H9 (cell line): ENCODE measurements around the gene PLEKHA5. TPM values are rescaled to one million over a fixed set of nuclear protein-coding genes. Genes with fewer than 3 reads are reported as not detected.
"Not testable (repeated sequence)": the region's sequence is repeated elsewhere in the genome, so short reads cannot be mapped to it uniquely, and the experiment has no call there.

ENCODE experiments used
- DNase-seq: peaks from one replicate; pipeline ENCODE4 v3.0.0-alpha.2; 2017
- H2AFZ ChIP-seq: one replicate; pipeline ENCODE4 v1.6.1; 2013; ENCODE audit warnings: mild to moderate bottlenecking, low read length, control low read depth, moderate library complexity
- H2AK5ac ChIP-seq: 2 replicates; pipeline ENCODE4 v1.6.1; 2013; ENCODE audit warnings: low read length, control low read depth, mixed read lengths; ENCODE audit not compliant: insufficient read length
- H2BK120ac ChIP-seq: one replicate; pipeline ENCODE4 v1.6.1; 2013; ENCODE audit warnings: low read depth, mild to moderate bottlenecking, low read length, control low read depth, inconsistent platforms; ENCODE audit not compliant: poor library complexity, severe bottlenecking
- H2BK12ac ChIP-seq: 2 replicates; pipeline ENCODE4 v1.6.1; 2013; ENCODE audit warnings: low read length, control low read depth, mixed read lengths, low read depth; ENCODE audit not compliant: insufficient read length
- H2BK15ac ChIP-seq: 2 replicates; pipeline ENCODE4 v1.6.1; 2013; ENCODE audit warnings: low read depth, low read length, control low read depth
- H2BK20ac ChIP-seq: one replicate; pipeline ENCODE4 v1.6.1; 2013; ENCODE audit warnings: low read depth, mild to moderate bottlenecking, low read length, control low read depth, inconsistent platforms; ENCODE audit not compliant: poor library complexity, severe bottlenecking
- H2BK5ac ChIP-seq: 2 replicates; pipeline ENCODE4 v1.6.1; 2013; ENCODE audit warnings: low read length, control low read depth, mixed read lengths; ENCODE audit not compliant: insufficient read length
- H3K14ac ChIP-seq: 2 replicates; pipeline ENCODE4 v1.6.1; 2013; ENCODE audit warnings: low read length, control low read depth; ENCODE audit not compliant: insufficient read depth
- H3K18ac ChIP-seq: 2 replicates; pipeline ENCODE4 v1.6.1; 2013; ENCODE audit warnings: low read depth, mild to moderate bottlenecking, mixed read lengths, low read length, control low read depth; ENCODE audit not compliant: insufficient read length
- H3K23ac ChIP-seq: 2 replicates; pipeline ENCODE4 v1.6.1; 2013; ENCODE audit warnings: low read length, control low read depth, mixed read lengths, low read depth; ENCODE audit not compliant: insufficient read length
- H3K23me2 ChIP-seq: 2 replicates; pipeline ENCODE4 v1.6.1; 2013; ENCODE audit warnings: low read depth, mild to moderate bottlenecking, mixed read lengths, low read length, control low read depth; ENCODE audit not compliant: insufficient read length, poor library complexity, severe bottlenecking
- H3K27ac ChIP-seq: 2 replicates; pipeline ENCODE4 v1.5.1; 2013; ENCODE audit warnings: low read length, control low read depth, mixed read lengths, low read depth; ENCODE audit not compliant: insufficient read length
- H3K27me3 ChIP-seq: 2 replicates; pipeline ENCODE4 v1.6.1; 2013; ENCODE audit warnings: low read length, control low read depth, inconsistent platforms; ENCODE audit not compliant: insufficient read depth
- H3K4ac ChIP-seq: 2 replicates; pipeline ENCODE4 v1.6.1; 2013; ENCODE audit warnings: low read depth, mild to moderate bottlenecking, control low read depth, inconsistent platforms, low read length, moderate library complexity
- H3K4me1 ChIP-seq: 2 replicates; pipeline ENCODE4 v1.6.1; 2013; ENCODE audit warnings: low read length, control low read depth, inconsistent platforms; ENCODE audit not compliant: insufficient read depth
- H3K4me2 ChIP-seq: 2 replicates; pipeline ENCODE4 v1.6.1; 2013; ENCODE audit warnings: low read length, control low read depth, mixed read lengths; ENCODE audit not compliant: insufficient read length, insufficient read depth
- H3K56ac ChIP-seq: 2 replicates; pipeline ENCODE4 v1.6.1; 2013; ENCODE audit warnings: low read depth, mild to moderate bottlenecking, mixed read lengths, low read length, control low read depth; ENCODE audit not compliant: insufficient read length
- H3K79me1 ChIP-seq: 2 replicates; pipeline ENCODE4 v1.6.1; 2013; ENCODE audit warnings: low read depth, mild to moderate bottlenecking, moderate library complexity, low read length, control low read depth, inconsistent platforms; ENCODE audit not compliant: insufficient read depth, poor library complexity, severe bottlenecking
- H3K79me2 ChIP-seq: 2 replicates; pipeline ENCODE4 v1.6.1; 2013; ENCODE audit warnings: low read length, control low read depth, inconsistent platforms; ENCODE audit not compliant: insufficient read depth
- H3K9ac ChIP-seq: 2 replicates; pipeline ENCODE4 v1.6.1; 2013; ENCODE audit warnings: low read length, control low read depth, mixed read lengths; ENCODE audit not compliant: insufficient read length; ENCODE audit errors: extremely low read depth
- H3K9me3 ChIP-seq: one replicate; pipeline ENCODE4 v1.6.1; 2013; ENCODE audit warnings: low read depth, low read length, inconsistent platforms; ENCODE audit not compliant: control insufficient read depth
- H3T11ph ChIP-seq: one replicate; pipeline ENCODE4 v1.6.1; 2013; ENCODE audit warnings: mild to moderate bottlenecking, low read length, control low read depth, inconsistent platforms
- H4K20me1 ChIP-seq: one replicate; pipeline ENCODE4 v1.6.1; 2013; ENCODE audit not compliant: control insufficient read depth, insufficient read length, insufficient read depth
- H4K5ac ChIP-seq: 2 replicates; pipeline ENCODE4 v1.6.1; 2013; ENCODE audit warnings: low read depth, mild to moderate bottlenecking, mixed read lengths, low read length, control low read depth; ENCODE audit not compliant: insufficient read length
- H4K8ac ChIP-seq: replicated peaks from 2 replicates; pipeline ENCODE4 v1.6.1; 2013; ENCODE audit warnings: low read length, control low read depth, mixed read lengths, low read depth; ENCODE audit not compliant: insufficient read length
- H4K91ac ChIP-seq: 2 replicates; pipeline ENCODE4 v1.6.1; 2013; ENCODE audit warnings: low read depth, mild to moderate bottlenecking, moderate library complexity, mixed read lengths, low read length, control low read depth; ENCODE audit not compliant: insufficient read length
- H3K27ac Mint-ChIP-seq, 3 experiments: 2 replicates in 2 of 3; 3 replicates in 1 of 3; pipeline ENCODE4 v1.8.0; 2020 to 2021; ENCODE audit warnings: mixed read lengths in 3 of 3, mild to moderate bottlenecking in 1 of 3, moderate library complexity in 1 of 3
- H3K27me3 Mint-ChIP-seq: 2 replicates; pipeline ENCODE4 v1.8.0; 2021; ENCODE audit warnings: low read depth, mild to moderate bottlenecking, moderate library complexity, mixed read lengths
- H3K36me3 Mint-ChIP-seq, 3 experiments: 2 replicates in 2 of 3; 3 replicates in 1 of 3; pipeline ENCODE4 v1.8.0; 2020 to 2021; ENCODE audit warnings: low read depth in 3 of 3, mixed read lengths in 3 of 3; ENCODE audit not compliant: insufficient read depth in 1 of 3
- H3K4me1 Mint-ChIP-seq, 2 experiments: 2 replicates each; pipeline ENCODE4 v1.8.0; 2020; ENCODE audit warnings: mixed read lengths in 2 of 2
- H3K4me3 Mint-ChIP-seq, 2 experiments: 2 replicates in 1 of 2; 3 replicates in 1 of 2; pipeline ENCODE4 v1.8.0; 2020 to 2021; ENCODE audit warnings: mild to moderate bottlenecking in 2 of 2, mixed read lengths in 2 of 2, moderate library complexity in 1 of 2
- H3K9me3 Mint-ChIP-seq, 2 experiments: 2 replicates in 1 of 2; 3 replicates in 1 of 2; pipeline ENCODE4 v1.8.0; 2020; ENCODE audit warnings: mild to moderate bottlenecking in 2 of 2, mixed read lengths in 2 of 2, moderate library complexity in 1 of 2
- WGBS: extraction: QIAGEN DNeasy Blood & Tissue Kit; methylation state at CpG from one replicate; pipeline ENCODE4 v1.1.7; 2013; ENCODE audit warnings: missing lambda C conversion rate, low lambda C conversion rate, mixed read lengths; ENCODE audit not compliant: insufficient read length; ENCODE audit errors: extremely low coverage; 5-methylcytosine and 5-hydroxymethylcytosine counted together
- total RNA-seq: library from RNA; stranded (reverse); gene quantifications from 2 replicates; pipeline ENCODE4 v1.2.1, GENCODE V29; 2021
- TF ChIP-seq, protein P1 (sequence below): fragments of 200-600 bp; sonication (generic); conservative IDR thresholded peaks from 3 replicates; pipeline ENCODE4 v1.8.0; 2021; ENCODE audit warnings: antibody characterized with exemption, mild to moderate bottlenecking

PLEKHA5 gene
- total RNA-seq, 1 experiment from 2014 or later, result 86.7 TPM

DNA sequence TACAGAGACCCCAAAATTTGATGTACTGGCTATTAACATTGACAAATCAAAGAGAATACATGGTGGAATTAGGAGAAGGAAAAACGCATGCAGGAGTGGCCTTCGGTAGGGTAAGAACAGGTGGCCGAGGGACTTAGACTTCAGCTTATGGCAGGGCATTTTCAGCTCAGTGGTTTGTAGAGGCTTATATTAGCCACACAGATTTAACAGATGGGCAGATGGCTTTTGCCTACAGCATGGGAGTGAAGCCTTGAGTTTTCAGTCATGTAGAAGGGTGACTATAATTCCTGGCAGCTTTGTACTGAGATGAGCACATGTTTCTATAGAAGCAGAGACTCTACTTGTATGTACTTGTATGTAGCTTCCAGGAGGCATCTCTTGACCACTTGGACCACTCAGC, 40.9 kb upstream of the PLEKHA5 start:
- H3K23ac ChIP-seq, result no peak overlapping the region
- no peak overlapping the region for H3K4ac ChIP-seq
- no peak overlapping the region for H3K18ac ChIP-seq
- H2BK12ac ChIP-seq, result no peak overlapping the region
- no peak overlapping the region for H3T11ph ChIP-seq
- no peak overlapping the region for H3K56ac ChIP-seq
- no peaks in the 10 kb centered on the region for H3K9me3 ChIP-seq
- no peak overlapping the region for H4K8ac ChIP-seq
- H3K27me3 ChIP-seq, result no peaks in the 10 kb centered on the region
- H3K79me2 ChIP-seq, result peaks cover 2% of the 10 kb centered on the region; the same call in 1 of the 2 replicates
- no peaks in the 10 kb centered on the region for H3K79me1 ChIP-seq
- H2BK15ac ChIP-seq, result no peak overlapping the region
- DNase-seq, result no peak
- H2BK5ac ChIP-seq, result no peak overlapping the region
- Mint-ChIP-seq H3K4me3 (no peak overlapping the region), H3K36me3 (peaks cover 0 to 9% (median 3%) of the 10 kb centered on the region in 3 experiments; a peak in 3 of 7 replicates), H3K9me3 (peaks cover 0 to 5% of the 10 kb centered on the region in 2 experiments; a peak in 1 of 5 replicates), H3K4me1 (peaks cover 4 to 6% of the 10 kb centered on the region in 2 experiments; a peak in 2 of 4 replicates), H3K27me3 (no peaks in the 10 kb centered on the region; the same call in 1 of the 2 replicates), H3K27ac (no peak overlapping the region)
- H2AFZ ChIP-seq, result no peak overlapping the region
- no peak overlapping the region for H3K14ac ChIP-seq
- H3K9ac ChIP-seq, result no peak overlapping the region
- no peak overlapping the region for H4K91ac ChIP-seq
- H3K23me2 ChIP-seq, result no peaks in the 10 kb centered on the region
- no peaks in the 10 kb centered on the region for H4K20me1 ChIP-seq
- TF ChIP-seq, protein P1, sequence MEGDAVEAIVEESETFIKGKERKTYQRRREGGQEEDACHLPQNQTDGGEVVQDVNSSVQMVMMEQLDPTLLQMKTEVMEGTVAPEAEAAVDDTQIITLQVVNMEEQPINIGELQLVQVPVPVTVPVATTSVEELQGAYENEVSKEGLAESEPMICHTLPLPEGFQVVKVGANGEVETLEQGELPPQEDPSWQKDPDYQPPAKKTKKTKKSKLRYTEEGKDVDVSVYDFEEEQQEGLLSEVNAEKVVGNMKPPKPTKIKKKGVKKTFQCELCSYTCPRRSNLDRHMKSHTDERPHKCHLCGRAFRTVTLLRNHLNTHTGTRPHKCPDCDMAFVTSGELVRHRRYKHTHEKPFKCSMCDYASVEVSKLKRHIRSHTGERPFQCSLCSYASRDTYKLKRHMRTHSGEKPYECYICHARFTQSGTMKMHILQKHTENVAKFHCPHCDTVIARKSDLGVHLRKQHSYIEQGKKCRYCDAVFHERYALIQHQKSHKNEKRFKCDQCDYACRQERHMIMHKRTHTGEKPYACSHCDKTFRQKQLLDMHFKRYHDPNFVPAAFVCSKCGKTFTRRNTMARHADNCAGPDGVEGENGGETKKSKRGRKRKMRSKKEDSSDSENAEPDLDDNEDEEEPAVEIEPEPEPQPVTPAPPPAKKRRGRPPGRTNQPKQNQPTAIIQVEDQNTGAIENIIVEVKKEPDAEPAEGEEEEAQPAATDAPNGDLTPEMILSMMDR, result no peak
- H2BK20ac ChIP-seq, result no peak overlapping the region
- no peak overlapping the region for H2BK120ac ChIP-seq
- H3K27ac ChIP-seq, result no peak overlapping the region
- no CpG with 5 or more reads among the region's 3 CpGs for WGBS
- no peaks in the 10 kb centered on the region for H3K4me1 ChIP-seq
- H3K4me2 ChIP-seq, result no peak overlapping the region
- no peak overlapping the region for H2AK5ac ChIP-seq
- no peak overlapping the region for H4K5ac ChIP-seq

DNA sequence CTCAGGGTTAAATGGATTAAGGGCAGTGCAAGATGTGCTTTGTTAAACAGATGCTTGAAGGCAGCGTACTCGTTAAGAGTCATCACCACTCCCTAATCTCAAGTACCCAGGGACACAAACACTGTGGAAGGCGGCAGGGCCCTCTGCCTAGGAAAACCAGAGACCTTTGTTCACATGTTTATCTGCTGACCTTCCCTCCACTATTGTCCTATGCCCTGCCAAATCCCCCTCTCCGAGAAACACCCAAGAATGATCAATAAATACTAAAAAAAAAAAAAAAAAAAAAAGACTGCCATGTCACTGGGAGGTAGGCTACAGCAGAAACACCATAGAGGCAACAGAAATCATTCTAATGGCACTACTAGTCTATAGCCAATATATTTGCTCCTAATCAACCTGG, 37.1 kb upstream of the PLEKHA5 start:
- H4K20me1 ChIP-seq, H2AK5ac ChIP-seq, H3K36me3 Mint-ChIP-seq, H2BK120ac ChIP-seq, H2BK15ac ChIP-seq, H2AFZ ChIP-seq, H3K4ac ChIP-seq, H3K9ac ChIP-seq, H3K4me3 Mint-ChIP-seq, H3K79me1 ChIP-seq, H3K14ac ChIP-seq, H2BK20ac ChIP-seq, H3K27me3 Mint-ChIP-seq, H3K23me2 ChIP-seq, H4K91ac ChIP-seq, H4K5ac ChIP-seq, H3K27ac ChIP-seq, H3K27me3 ChIP-seq, H4K8ac ChIP-seq, H3K27ac Mint-ChIP-seq, H3T11ph ChIP-seq, H3K56ac ChIP-seq, H3K9me3 Mint-ChIP-seq, H3K79me2 ChIP-seq, DNase-seq, H3K9me3 ChIP-seq, H3K23ac ChIP-seq, H3K4me1 ChIP-seq, H3K4me2 ChIP-seq, H2BK5ac ChIP-seq, H3K18ac ChIP-seq, H2BK12ac ChIP-seq: not testable (repeated sequence)
- no CpG with 5 or more reads among the region's 4 CpGs for WGBS
- peaks cover 4 to 11% of the 10 kb centered on the region in 2 experiments; a peak in 3 of 4 replicates for H3K4me1 Mint-ChIP-seq
